K562 (cell line): ENCODE measurements around the gene NCL. TPM values are rescaled to one million over a fixed set of nuclear protein-coding genes. Genes with fewer than 3 reads are reported as not detected.
A peak's percentile ranks its signal among the peaks of the same experiment; 100 is the strongest.

Source experiments
- ATAC-seq: fragments of 200-7000 bp; cut with Tn5 transposase; 3 replicates; pipeline ENCODE4 v1.9.1; 2020; ENCODE audit warnings: moderate library complexity
- BruUV-seq: library from RNA; stranded (reverse); fragments of 400-500 nt; replicated peaks from 2 replicates; lab custom pipeline; 2021; lab: Mats Ljungman, UMichigan
- CTCF ChIA-PET: fragments of 300-600 bp; formaldehyde crosslinking; extraction: SDS; loops from one replicate; lab custom pipeline; 2021; ENCODE audit warnings: low intra/inter-chr PET ratio; lab: Yijun Ruan, JAX
- POLR2A ChIA-PET: fragments of 300-600, 350-650 bp; sonication (Branson Sonifier 250); formaldehyde crosslinking; extraction: SDS; loops from one replicate; lab custom pipeline; 2021; ENCODE audit warnings: antibody characterized with exemption, inconsistent platforms; lab: Yijun Ruan, JAX
- DNase-seq, 4 experiments: peaks; one replicate each; pipeline versions ENCODE4 v3.0.0 to v3.0.0-alpha.2; 2011 to 2018; ENCODE audit warnings: low spot score in 3 of 4, mixed read lengths in 3 of 4; ENCODE audit errors: extremely low read depth in 1 of 4
- FAIRE-seq: peaks from 2 replicates; lab custom pipeline; 2011; peaks lifted over from hg19 to GRCh38; lab: Jason Lieb, UNC
- H2AFZ ChIP-seq: 2 replicates; pipeline ENCODE4 v1.6.0; 2011; ENCODE audit warnings: low read depth, low read length, control low read depth, inconsistent platforms
- H3K27ac ChIP-seq: fragments of 200-600 bp; 3 replicates; pipeline ENCODE4 v1.8.0; 2011; ENCODE audit warnings: low read depth, mild to moderate bottlenecking, control low read depth, inconsistent platforms, low read length, moderate library complexity, mixed read lengths; ENCODE audit errors: extremely low read depth
- H3K27me3 ChIP-seq, 2 experiments: fragments of 300-600 bp in 1 of 2; 2 replicates in 1 of 2; 3 replicates in 1 of 2; pipeline versions ENCODE4 v1.6.0 to v1.8.0; 2011; ENCODE audit warnings: inconsistent platforms in 2 of 2, low read length in 2 of 2, mild to moderate bottlenecking in 1 of 2, mixed read lengths in 1 of 2, moderate library complexity in 1 of 2; ENCODE audit not compliant: control insufficient read depth in 2 of 2, insufficient read depth in 2 of 2
- H3K36me3 ChIP-seq: fragments of 300-600 bp; 3 replicates; pipeline ENCODE4 v1.8.0; 2011; ENCODE audit warnings: mild to moderate bottlenecking, low read length, inconsistent platforms; ENCODE audit not compliant: control insufficient read depth, insufficient read depth
- H3K4me1 ChIP-seq, 2 experiments: fragments of 200-600 bp in 1 of 2; replicated peaks in 1 of 2; 2 replicates in 1 of 2; 3 replicates in 1 of 2; pipeline versions ENCODE4 v1.5.1 to v1.8.0; 2011; ENCODE audit warnings: inconsistent platforms in 2 of 2, low read length in 2 of 2, mild to moderate bottlenecking in 1 of 2, mixed read lengths in 1 of 2, moderate library complexity in 1 of 2; ENCODE audit not compliant: control insufficient read depth in 2 of 2, insufficient read depth in 2 of 2
- H3K4me2 ChIP-seq: 2 replicates; pipeline ENCODE4 v1.6.1; 2011; ENCODE audit warnings: low read length, control low read depth, inconsistent platforms, mixed read lengths; ENCODE audit not compliant: insufficient read depth
- H3K4me3 ChIP-seq: fragments of 200-600 bp; sonication (generic), shearing (Covaris generic); 2 replicates; pipeline ENCODE4 v1.5.1; 2016; ENCODE audit warnings: control low read depth, inconsistent platforms
- H3K79me2 ChIP-seq: fragments of 200-600 bp; 3 replicates; pipeline ENCODE4 v1.8.0; 2011; ENCODE audit warnings: low read length, inconsistent platforms; ENCODE audit not compliant: control insufficient read depth, insufficient read depth
- H3K9ac ChIP-seq, 2 experiments: 2 replicates each; pipeline versions ENCODE4 v1.6.0 to v1.6.1; 2011; ENCODE audit warnings: low read depth in 2 of 2, low read length in 2 of 2, control low read depth in 1 of 2, inconsistent platforms in 1 of 2, mild to moderate bottlenecking in 1 of 2, mixed read lengths in 1 of 2; ENCODE audit not compliant: insufficient read depth in 1 of 2
- H3K9me1 ChIP-seq: one replicate; pipeline ENCODE4 v1.6.0; 2011; ENCODE audit warnings: inconsistent platforms, mild to moderate bottlenecking, low read length, moderate library complexity; ENCODE audit not compliant: control insufficient read depth, insufficient read depth
- H3K9me3 ChIP-seq: replicated peaks from 2 replicates; pipeline ENCODE4 v1.5.1; 2011; ENCODE audit warnings: low read depth, low read length, inconsistent platforms; ENCODE audit not compliant: control insufficient read depth, insufficient read depth
- H4K20me1 ChIP-seq: replicated peaks from 2 replicates; pipeline ENCODE4 v1.6.1; 2011; ENCODE audit warnings: low read length, inconsistent platforms, mixed read lengths; ENCODE audit not compliant: control insufficient read depth, insufficient read depth
- CBX1 ChIP-seq: sonication (generic); IDR thresholded peaks from 2 replicates; pipeline ENCODE4 v1.6.1; 2016; ENCODE audit warnings: antibody characterized with exemption, low read depth, mild to moderate bottlenecking
- ILF3 ChIP-seq: fragments of 450-650 bp; IDR thresholded peaks from 2 replicates; pipeline ENCODE4 v1.6.1; 2018; ENCODE audit warnings: antibody characterized with exemption, mild to moderate bottlenecking, moderate library complexity, borderline replicate concordance
- NFRKB ChIP-seq: fragments of 450-650 bp; IDR thresholded peaks from 2 replicates; pipeline ENCODE4 v1.6.1; 2016; ENCODE audit warnings: low read depth
- NFYB ChIP-seq: IDR thresholded peaks from 2 replicates; pipeline ENCODE4 v1.6.1; 2011; ENCODE audit warnings: mild to moderate bottlenecking, moderate library complexity; ENCODE audit not compliant: insufficient read length; ENCODE audit errors: extremely low read depth
- PPARD ChIP-seq: fragments of 250-450 bp; sonication (Bioruptor Pico); IDR thresholded peaks from 2 replicates; pipeline ENCODE4 v1.8.0; 2022; ENCODE audit warnings: inconsistent platforms, mild to moderate bottlenecking, moderate library complexity
- PYGO2 ChIP-seq: fragments of 450-650 bp; IDR thresholded peaks from 2 replicates; pipeline ENCODE4 v1.6.1; 2016; ENCODE audit warnings: mild to moderate bottlenecking, missing genetic modification characterization, moderate library complexity, missing compliant biosample characterization
- TAF1 ChIP-seq: IDR thresholded peaks from 2 replicates; pipeline ENCODE4 v1.6.1; 2011; ENCODE audit warnings: mild to moderate bottlenecking, low read length, moderate library complexity; ENCODE audit not compliant: insufficient read depth, control insufficient read depth, severe bottlenecking; ENCODE audit errors: extremely low read depth
- XRCC4 ChIP-seq: IDR thresholded peaks from one replicate; pipeline ENCODE4 v1.6.1; 2011; ENCODE audit not compliant: insufficient read depth, insufficient read length; ENCODE audit errors: extremely low read depth
- ZNF408 ChIP-seq: fragments of 250-450 bp; sonication (Bioruptor Pico); IDR thresholded peaks from 2 replicates; pipeline ENCODE4 v1.4.0; 2020; ENCODE audit warnings: low read depth, mild to moderate bottlenecking, moderate library complexity
- ZNF76 ChIP-seq: fragments of 250-450 bp; sonication (Bioruptor Pico); IDR thresholded peaks from 2 replicates; pipeline ENCODE4 v1.4.0; 2020; ENCODE audit warnings: mild to moderate bottlenecking, moderate library complexity, borderline replicate concordance
- WGBS: fragments of 100-300 bp; shearing (Covaris generic); methylation state at CpG from one replicate; pipeline ENCODE4 v1.1.6; 2016; ENCODE audit warnings: low coverage, mixed read lengths; ENCODE audit not compliant: insufficient coverage; ENCODE audit errors: missing lambda C conversion rate; 5-methylcytosine and 5-hydroxymethylcytosine counted together
- in situ Hi-C: fragments of 300-500 bp; cut with MboI; formaldehyde crosslinking; loops from 4 replicates; pipeline ENCODE4 v1.15.0; 2018; ENCODE audit warnings: inconsistent platforms, mixed read lengths
- intact Hi-C: fragments of 100-400 bp; cut with micrococcal nuclease; formaldehyde crosslinking; loops from 2 replicates; pipeline ENCODE4 v1.14.2; 2022
- polyA plus RNA-seq, 8 experiments: library from polyadenylated mRNA; depleted of rRNA in 4 of 8; stranded (reverse) in 5 of 8; unstranded in 3 of 8; fragments of >200 nt; fragmentation: Nextera tagmentation in 2 of 8; fragmentation: Illumina TruSeq in 1 of 8; extraction: Ambion mirVana in 2 of 8; extraction: Trizol in 1 of 8; gene quantifications; 2 replicates each; pipeline versions ENCODE4 v1.2.1 to v1.2.3, GENCODE V29; 2011 to 2014; ENCODE audit warnings: inconsistent platforms in 1 of 8, missing spikeins in 1 of 8
- total RNA-seq, 7 experiments: library from RNA; depleted of rRNA in 6 of 7; stranded (reverse); fragments of >200 nt in 6 of 7; fragmentation: Illumina TruSeq in 2 of 7; extraction: Trizol in 2 of 7; gene quantifications; 2 replicates each; pipeline versions ENCODE4 v1.2.1 to v1.2.3, GENCODE V29; 2011 to 2021; ENCODE audit warnings: low replicate concordance in 1 of 7
- TF ChIP-seq, protein P1 (sequence below): fragments of 250-450 bp; sonication (Bioruptor Pico); IDR thresholded peaks from 2 replicates; pipeline ENCODE4 v1.8.0; 2022; ENCODE audit warnings: moderate library complexity, mild to moderate bottlenecking, inconsistent platforms
- TF ChIP-seq, protein P2 (sequence below): fragments of 250-450 bp; sonication (Bioruptor Pico); IDR thresholded peaks from 2 replicates; pipeline ENCODE4 v1.5.0; 2021; ENCODE audit warnings: mild to moderate bottlenecking, borderline replicate concordance
- TF ChIP-seq, protein P3 (sequence below): sonication (generic); formaldehyde crosslinking; IDR thresholded peaks from 2 replicates; pipeline ENCODE4 v1.8.0; 2022; ENCODE audit warnings: mild to moderate bottlenecking, missing genetic modification reagents
- TF ChIP-seq, protein P4 (sequence below): sonication (generic); formaldehyde crosslinking; IDR thresholded peaks from 2 replicates; pipeline ENCODE4 v1.9.0; 2022; ENCODE audit warnings: mild to moderate bottlenecking, missing genetic modification reagents

Gene NCL
- total and polyA plus RNA-seq, 9 of the 15 experiments (the other 6 are each of a cell fraction or from before 2014, with no cell fraction given) = 80.9 to 732 (median 361) TPM

DNA sequence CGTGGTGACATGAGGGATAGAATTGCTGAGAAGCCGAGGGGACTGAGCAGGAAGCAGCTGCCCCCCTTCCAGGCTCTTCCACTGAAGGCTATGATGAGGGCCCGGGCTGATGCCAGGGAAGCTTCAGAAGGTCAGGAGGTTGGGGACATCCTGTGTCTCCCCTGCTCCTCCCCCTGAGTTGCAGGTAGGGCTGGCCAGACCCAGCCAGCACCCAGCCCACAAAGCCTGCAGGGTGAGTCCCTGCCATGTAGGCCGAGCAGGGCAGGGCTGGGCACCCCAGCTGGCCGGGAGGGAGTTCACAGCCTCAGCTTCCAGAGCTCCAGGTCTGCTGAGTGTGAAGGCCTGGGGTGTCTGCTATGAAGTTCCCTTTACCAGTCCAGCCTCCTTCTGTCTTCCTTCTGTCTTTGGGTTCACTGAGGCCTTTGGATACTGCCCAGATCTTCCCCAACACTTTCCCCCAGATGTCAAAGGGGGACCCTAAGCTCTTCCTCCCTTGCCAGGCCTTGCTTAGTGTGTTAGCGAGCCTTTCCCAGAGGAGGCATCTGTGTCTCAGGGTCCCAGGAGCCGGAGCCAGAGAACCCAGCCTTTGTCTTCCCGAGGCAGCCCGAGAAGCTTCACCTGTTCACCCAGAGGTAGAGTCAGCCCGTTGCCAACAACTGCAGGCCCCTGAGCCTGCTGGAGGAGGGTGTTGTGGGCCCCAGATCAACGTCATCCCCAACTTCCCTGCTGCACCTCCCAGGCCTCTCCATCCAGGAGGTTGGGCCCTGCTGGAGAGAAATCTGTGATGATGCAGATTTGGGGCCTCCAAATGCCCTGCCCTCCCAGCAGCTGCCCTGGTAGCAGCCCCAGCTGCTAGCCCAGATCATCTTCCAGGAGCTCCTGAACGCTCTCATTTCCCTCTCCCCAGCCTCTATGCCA, 3.6 kb upstream of the NCL start:
- Histone ChIP-seq H4K20me1 (peaks cover 8% of the 10 kb centered on the region; the same call in 1 of the 2 replicates), H3K9me3 (no peaks in the 10 kb centered on the region), H2AFZ (no peak overlapping the region), H3K9ac (peak overlapping the region in 1 of 2 experiments; percentile 52; a peak in 2 of 4 replicates), H3K9me1 (no peaks in the 10 kb centered on the region), H3K4me2 (no peak overlapping the region), H3K27ac (no peak overlapping the region), H3K79me2 (peaks cover 26% of the 10 kb centered on the region), H3K4me1 (peaks cover 9 to 28% of the 10 kb centered on the region in 2 experiments; a peak in 4 of 5 replicates), H3K36me3 (peaks cover 8% of the 10 kb centered on the region; the same call in 2 of the 3 replicates), H3K27me3 (no peaks in the 10 kb centered on the region), H3K4me3 (no peak overlapping the region)
- intact Hi-C loops (loop anchor here (10.0 kb wide), 1 partner anchor 317 kb away; the partner anchor contains the start of genes COPS7B and PDE6D), in situ Hi-C loops (no loop called here)
- no peak for FAIRE-seq
- CTCF ChIA-PET = no interaction called here
- POLR2A ChIA-PET = interaction anchor here (0.6 to 7.9 kb wide), 5 partner anchors 12 to 242 kb away, joined by 3 to 95 read pairs (median 3); no protein-coding TSS in a partner anchor
- BruUV-seq = no TSS peak
- ATAC-seq = no peak
- 65% methylated on average over 6 of the region's 12 CpGs for WGBS
- TF ChIP-seq XRCC4 (no peak), ZNF76 (CRISPR knock-in tag) (no peak), TAF1 (no peak), PYGO2 (tag) (no peak), NFRKB (no peak), PPARD (CRISPR knock-in tag) (no peak), NFYB (no peak), ILF3 (no peak), ZNF408 (no peak), CBX1 (no peak)
- TF ChIP-seq, protein P1, sequence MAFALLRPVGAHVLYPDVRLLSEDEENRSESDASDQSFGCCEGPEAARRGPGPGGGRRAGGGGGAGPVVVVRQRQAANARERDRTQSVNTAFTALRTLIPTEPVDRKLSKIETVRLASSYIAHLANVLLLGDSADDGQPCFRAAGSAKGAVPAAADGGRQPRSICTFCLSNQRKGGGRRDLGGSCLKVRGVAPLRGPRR (CRISPR knock-in tag) = no peak
- TF ChIP-seq, protein P2, sequence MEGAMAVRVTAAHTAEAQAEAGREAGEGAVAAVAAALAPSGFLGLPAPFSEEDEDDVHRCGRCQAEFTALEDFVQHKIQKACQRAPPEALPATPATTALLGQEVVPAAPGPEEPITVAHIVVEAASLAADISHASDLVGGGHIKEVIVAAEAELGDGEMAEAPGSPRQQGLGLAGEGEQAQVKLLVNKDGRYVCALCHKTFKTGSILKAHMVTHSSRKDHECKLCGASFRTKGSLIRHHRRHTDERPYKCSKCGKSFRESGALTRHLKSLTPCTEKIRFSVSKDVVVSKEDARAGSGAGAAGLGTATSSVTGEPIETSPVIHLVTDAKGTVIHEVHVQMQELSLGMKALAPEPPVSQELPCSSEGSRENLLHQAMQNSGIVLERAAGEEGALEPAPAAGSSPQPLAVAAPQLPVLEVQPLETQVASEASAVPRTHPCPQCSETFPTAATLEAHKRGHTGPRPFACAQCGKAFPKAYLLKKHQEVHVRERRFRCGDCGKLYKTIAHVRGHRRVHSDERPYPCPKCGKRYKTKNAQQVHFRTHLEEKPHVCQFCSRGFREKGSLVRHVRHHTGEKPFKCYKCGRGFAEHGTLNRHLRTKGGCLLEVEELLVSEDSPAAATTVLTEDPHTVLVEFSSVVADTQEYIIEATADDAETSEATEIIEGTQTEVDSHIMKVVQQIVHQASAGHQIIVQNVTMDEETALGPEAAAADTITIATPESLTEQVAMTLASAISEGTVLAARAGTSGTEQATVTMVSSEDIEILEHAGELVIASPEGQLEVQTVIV (CRISPR knock-in tag) = no peak
- TF ChIP-seq, protein P3, sequence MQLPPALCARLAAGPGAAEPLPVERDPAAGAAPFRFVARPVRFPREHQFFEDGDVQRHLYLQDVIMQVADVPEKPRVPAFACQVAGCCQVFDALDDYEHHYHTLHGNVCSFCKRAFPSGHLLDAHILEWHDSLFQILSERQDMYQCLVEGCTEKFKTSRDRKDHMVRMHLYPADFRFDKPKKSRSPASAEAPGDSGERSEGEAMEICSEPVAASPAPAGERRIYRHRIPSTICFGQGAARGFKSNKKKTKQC = no peak
- TF ChIP-seq, protein P4, sequence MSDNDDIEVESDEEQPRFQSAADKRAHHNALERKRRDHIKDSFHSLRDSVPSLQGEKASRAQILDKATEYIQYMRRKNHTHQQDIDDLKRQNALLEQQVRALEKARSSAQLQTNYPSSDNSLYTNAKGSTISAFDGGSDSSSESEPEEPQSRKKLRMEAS (CRISPR knock-in tag) = no peak
- no peak for DNase-seq
